Measurements from ENCODE around the gene FUS.

DNA sequence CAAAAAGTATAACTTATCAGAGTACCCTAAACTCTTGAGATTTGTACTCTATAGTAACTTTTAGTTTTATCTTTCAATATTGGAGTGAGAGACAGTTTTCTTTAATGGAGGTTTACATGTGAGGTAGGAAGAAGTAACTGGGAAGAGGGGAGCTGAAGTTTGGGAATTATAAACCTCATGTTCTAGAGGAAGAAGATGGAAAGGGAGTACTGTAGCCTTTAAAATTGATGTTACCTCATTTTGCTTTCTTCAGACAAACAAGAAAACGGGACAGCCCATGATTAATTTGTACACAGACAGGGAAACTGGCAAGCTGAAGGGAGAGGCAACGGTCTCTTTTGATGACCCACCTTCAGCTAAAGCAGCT, 9.5 kb downstream of the FUS start:
- TF ChIP-seq IFI16 (CRISPR knock-in tag; IDR thresholded peaks at IDR 0.05) = no peak
- TF ChIP-seq, protein P1, sequence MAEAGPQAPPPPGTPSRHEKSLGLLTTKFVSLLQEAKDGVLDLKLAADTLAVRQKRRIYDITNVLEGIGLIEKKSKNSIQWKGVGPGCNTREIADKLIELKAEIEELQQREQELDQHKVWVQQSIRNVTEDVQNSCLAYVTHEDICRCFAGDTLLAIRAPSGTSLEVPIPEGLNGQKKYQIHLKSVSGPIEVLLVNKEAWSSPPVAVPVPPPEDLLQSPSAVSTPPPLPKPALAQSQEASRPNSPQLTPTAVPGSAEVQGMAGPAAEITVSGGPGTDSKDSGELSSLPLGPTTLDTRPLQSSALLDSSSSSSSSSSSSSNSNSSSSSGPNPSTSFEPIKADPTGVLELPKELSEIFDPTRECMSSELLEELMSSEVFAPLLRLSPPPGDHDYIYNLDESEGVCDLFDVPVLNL (CRISPR knock-in tag; IDR thresholded peaks at IDR 0.05; ENCODE audit: low read depth) = no peak
- TF ChIP-seq RCOR1 (IDR thresholded peaks at IDR 0.05; ENCODE audit: borderline replicate concordance in 1 of 2, low read depth in 2 of 2, low read length in 2 of 2) = no peak
- TF ChIP-seq FOXM1 (IDR thresholded peaks at IDR 0.05; ENCODE audit: low read depth) = no peak
- no peak for TF ChIP-seq FOXM1 (CRISPR knock-in tag; IDR thresholded peaks at IDR 0.05; ENCODE audit: low read depth)
